ENCODE data around the gene PALM3.

GRCh38 chr19:14081797-14082674 is 20.2 kb upstream of the PALM3 start:
- no peak for TF ChIP-seq CTCF (IDR thresholded peaks at IDR 0.05)
- TF ChIP-seq ZFX (IDR thresholded peaks at IDR 0.05; ENCODE audit: borderline replicate concordance): no peak

Data from 22Rv1 (cell line).